Smooth muscle cell of the brain vasculature (primary cell): ENCODE measurements around the gene THSD8.

Experiments
- DNase-seq: peaks from one replicate; pipeline ENCODE4 v3.0.0-alpha.2; 2012; ENCODE audit warnings: low read depth, low spot score

THSD8 gene

DNA sequence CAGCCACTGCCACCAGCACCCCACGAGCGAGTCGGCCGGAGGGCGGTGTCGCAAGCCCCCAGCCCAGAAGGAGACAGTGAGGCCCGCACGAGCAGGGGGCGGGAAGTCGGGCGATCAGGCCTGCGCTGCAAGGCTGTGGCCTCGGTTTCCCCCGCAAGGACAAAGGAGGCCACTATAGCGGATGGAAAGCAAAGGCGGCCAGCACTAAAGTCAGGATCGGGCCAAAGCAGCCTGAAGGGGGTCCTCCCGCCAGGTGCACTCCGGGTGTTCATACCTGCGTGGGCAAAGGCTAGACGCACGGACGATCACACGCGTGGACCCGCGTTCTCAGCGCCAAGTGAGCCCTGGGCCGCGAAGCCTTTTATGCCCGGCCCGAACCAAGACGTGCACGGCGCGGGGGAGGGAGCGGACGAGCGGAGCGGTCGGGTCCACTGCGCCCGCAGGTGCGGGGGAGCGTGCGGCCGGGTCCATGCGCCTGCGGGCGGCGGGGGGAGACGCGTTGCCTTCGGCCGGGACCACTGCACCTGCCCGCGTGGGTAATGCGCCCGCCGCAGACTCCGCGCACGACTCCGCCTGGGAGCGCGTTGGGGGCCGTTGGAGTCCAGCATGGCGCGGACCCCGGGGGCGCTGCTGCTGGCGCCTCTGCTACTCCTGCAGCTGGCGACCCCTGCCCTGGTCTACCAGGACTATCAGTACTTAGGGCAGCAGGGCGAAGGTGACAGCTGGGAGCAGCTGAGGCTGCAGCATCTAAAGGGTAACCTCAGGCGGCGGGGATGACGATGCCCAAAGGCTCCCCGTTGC, at the start of gene THSD8, which contains the start of gene PRDX2:
Gene THSD8 (plus strand): TSS at position 604 of the 801 bp plus-strand sequence. CDS start 3 bp downstream, at position 607.
Gene PRDX2 (minus strand): TSS at position 335 of the 801 bp plus-strand sequence. CDS start 539 bp downstream, outside the sequence.
- no peak for DNase-seq

GRCh38 chr19:12754465-12755196, 47.2 kb upstream of the THSD8 start:
- DNase-seq = no peak

GRCh38 chr19:12756150-12756883, 45.6 kb upstream of the THSD8 start:
- no peak for DNase-seq

- DNase-seq = peak; percentile 18
Measured at GRCh38 chr19:12757544-12758274, 44.2 kb upstream of the THSD8 start.

DNA sequence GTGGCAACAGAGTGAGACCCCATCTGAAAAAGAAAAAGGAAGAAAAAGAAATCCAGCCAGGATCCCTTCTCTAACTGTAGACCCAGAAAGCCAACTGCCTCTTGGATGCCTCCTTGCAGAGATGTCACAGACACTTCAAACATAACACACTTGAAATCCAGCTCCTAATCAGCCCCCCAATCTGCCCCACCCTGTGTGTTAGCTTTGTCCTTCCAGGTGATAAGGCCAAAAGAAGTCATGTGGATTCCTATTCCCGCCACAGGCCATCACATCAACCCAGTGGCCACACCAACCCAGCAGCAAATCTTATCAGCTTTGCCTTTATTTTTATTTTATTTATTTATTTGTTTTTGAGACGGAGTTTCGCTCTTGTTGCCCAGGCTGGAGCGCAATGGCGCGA, 42.2 kb upstream of the THSD8 start:
- DNase-seq = no peak

- no peak for DNase-seq
Measured at GRCh38 chr19:12763100-12763499, 38.8 kb upstream of the THSD8 start.

DNA sequence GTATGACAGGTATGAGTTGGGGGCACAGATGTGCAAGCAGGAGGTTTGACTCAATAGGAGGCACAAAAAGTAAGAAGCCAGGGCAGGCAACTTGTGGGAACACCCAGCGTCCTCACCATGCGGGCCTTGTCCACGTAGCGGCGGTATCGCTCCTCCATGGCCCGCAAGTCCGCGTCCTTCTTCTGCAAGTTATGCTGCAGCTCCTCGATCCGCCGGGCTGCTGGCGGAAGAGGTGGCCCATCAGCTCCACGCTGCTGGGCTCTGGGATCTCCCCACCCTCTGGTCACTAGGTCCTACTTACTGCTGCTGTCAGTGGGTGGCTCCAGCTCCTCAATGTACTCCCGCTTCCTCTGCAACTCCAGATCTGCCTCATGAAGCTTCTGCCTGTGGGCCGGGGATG, 37.2 kb upstream of the THSD8 start:
- DNase-seq = no peak

- no peak for DNase-seq
Measured at GRCh38 chr19:12766051-12766521, 35.8 kb upstream of the THSD8 start.

DNA sequence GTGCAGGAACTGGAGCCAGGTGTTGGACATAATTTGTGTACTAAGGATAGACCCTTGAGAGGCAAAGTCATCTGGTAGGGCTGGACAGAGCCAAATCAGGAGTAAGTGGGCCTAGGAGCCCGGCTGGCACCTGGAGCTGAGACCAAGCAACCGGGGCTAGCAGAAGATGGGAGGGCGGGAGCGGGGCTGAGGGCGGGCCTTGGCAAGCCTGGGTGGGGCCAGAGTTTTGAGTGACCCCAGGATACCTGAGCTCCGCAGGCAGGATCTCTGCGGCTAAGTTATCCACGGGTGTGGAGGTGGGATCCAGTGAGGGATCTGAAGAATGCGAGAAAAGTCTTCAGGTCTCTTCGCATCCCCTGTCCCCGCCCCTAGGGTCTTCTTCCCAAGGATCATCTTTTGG, 34.7 kb upstream of the THSD8 start:
- no peak for DNase-seq

DNA sequence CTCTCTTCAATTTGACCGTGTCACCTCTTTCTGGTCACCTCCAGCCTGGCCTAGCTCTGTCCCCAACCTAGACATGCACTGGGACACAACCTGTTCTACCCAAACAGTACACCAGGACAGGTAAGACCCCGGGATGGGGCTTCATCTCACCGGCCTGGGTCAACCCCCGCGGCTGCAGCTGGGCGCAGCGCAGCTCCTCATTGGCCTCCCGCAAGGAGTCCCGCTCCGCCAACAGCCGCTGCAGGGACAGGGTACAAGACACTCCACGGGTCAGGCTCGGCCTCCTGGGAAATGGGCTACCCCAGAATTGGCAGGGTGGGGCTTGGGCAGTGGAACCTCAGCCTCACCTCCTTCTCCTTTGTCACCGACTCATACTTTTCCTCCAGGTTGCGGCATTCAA, 34.2 kb upstream of the THSD8 start:
- DNase-seq = no peak

DNA sequence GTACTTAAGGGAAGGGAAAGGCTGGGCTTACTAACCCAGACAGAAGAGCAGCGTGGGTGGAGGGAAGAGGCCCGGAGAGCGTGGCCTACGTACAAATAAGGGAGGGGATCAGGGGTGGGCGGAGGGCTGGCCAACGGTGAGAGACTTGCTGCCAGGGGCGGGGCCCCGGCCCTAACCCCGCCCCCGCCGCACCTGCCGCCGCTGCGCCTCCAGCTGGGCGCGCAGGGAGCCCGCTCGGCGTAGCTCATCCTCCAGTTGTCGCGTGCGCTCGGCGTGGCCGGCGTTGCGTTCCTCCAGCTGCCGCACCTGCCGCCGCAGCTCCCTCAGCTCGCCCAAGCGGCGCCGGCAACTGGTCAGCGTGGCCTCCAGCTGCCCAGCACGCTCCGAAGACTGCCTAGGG, 32.2 kb upstream of the THSD8 start:
- DNase-seq = no peak

- no peak for DNase-seq
Measured at GRCh38 chr19:12770922-12771321, 30.9 kb upstream of the THSD8 start.

DNA sequence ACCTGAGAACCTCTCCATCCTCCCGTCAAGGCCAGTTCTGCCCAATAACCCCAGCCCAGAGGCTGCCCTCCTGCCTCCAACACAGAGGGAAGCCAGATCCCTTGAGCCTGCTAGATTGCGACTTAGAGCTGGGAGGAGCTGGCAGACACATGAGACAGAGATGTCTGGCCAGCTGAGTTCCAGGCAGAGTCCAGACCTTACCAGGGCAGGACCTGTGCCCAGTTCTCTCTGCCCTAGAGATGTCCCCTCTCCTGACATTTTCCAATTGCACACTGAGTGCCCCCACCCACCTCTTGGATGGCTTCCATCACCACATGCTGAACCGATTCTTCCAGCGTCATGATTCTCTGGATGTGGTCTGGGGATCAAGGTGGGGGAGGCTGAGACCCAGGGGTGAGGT, 29.5 kb upstream of the THSD8 start:
- DNase-seq = no peak

GRCh38 chr19:12773571-12773970, 28.3 kb upstream of the THSD8 start:
- DNase-seq = no peak

DNA sequence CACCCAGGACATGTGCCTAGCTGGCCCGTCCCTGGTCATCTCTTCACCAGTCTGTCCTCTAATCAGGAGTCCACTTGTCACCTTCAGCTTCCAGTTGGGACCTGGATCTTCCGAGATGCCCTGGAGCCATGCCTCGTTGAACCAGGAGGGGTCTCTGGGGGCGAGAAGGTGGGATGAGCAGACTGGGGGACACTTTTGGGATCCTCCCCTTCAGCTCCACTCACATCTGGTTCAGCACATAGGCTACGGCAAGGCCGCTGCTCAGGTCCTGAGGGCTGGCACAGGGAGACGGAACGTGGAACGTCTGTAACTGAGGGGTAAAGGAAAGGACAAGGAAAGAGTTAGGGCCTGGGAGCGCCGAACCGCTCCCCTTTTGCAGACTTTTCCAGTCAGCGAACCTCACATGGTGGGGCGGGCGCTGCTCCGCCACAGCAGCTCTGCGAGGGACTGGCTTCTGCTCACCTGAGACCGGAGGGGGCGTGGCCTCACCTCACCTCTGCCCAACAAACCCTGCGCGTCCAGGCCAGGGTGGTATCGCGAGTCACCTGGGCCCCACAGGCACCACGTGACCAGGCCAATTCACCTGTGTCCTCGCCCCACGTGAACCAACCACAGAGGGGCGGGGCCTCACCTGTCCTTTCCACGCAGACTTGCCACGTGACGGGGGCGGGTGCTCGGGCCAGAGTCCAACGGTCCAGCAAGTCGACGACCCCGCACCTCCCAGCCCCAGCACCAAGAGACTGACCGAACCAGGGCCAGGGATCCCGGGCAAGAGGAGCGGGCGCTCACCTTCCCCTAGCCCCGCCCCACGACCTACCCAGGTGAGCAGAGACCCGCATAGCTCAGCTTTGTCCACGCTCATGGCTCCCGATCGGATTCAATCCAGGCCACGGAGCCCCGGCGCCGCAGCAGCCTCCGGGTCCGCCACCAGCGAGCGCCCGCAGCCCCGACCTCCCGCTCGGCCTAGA, 27.0 kb upstream of the THSD8 start, which contains the start of gene HOOK2:
Gene HOOK2 (minus strand): TSS at position 965 of the 968 bp plus-strand sequence. CDS start 103 bp downstream, at position 862.
- DNase-seq = no peak

DNA sequence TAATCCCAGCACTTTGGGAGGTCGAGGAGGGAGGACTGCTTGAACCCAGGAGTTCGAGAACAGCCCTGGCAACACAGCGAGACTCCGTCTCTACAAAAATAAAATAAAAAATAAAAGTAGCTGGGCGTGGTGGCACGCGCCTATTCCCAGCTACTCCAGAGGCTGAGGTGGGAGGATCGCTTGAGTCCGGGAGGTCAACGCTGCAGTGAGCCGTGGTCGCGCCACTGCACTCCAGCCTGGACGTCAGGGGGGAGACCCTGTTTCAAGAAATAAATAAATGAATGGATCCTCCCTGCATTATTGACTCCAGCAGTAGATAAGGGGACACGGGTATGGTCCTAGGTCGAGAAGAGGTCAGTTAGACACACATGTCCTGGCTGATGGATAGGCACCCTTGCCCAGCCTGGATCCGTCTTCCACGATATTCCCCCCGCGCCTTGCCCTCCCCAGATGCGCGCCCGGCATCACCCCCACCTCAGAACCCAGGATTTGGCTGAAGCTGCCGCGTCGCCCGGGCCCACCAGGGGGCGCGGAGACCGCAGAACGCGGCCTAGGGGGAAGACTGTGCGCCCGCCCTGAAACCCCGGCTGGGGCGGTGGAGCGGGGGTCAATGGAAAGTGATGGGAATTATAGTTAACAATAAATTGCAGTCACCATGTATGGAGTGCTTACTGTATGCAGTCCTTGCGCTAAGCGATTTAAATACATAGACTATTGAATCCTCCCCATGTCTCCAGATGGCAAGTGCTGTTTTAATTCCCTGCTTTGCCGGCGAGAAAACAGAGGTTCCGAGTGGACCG, 24.5 kb upstream of the THSD8 start:
- DNase-seq = no peak

DNA sequence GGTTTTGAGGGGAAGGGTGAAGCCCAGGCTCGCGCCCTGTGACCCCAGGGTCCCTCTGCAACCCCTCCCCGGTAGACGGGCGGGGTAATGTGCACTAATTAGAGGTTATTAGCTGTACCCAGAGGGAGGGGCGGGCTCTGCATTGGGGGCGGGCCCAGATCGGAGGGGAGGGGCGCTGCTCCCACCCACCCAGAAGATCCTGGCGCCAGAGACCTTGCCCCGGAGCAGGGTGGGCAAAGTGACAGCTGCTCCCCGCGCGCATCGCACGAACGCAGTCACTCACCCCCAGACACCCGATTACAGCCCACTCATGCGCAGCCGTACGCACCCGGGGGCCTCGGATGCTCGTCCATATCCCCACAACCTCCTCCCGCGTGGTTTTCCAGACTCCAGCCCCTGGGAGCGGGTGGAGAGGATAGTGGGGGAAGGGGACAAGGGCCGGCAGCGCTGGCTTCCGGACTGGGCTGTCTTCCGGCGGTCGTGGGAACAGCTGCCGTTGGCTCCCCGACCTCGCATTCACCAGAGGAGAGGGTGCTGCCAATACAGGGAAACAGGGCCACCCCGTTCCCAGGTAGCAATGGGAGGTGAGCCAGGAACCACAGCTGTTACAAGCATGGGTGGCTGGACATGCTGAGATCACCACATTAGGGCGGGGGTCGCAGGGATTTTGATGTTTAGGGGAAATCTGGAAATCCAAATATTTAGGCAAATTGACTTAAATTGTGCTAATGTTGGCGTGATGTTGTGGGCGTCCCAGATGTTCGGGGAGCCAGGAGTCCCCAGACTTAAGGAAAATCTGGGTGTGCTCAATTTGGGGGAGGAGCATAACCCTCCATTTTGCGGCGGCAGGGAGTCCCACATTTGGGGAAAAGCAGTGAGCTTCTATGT, 23.6 kb upstream of the THSD8 start:
- DNase-seq = no peak

- DNase-seq = no peak
Measured at GRCh38 chr19:12778905-12779161, 23.0 kb upstream of the THSD8 start.
